Motor neuron (in vitro differentiated cells): ENCODE measurements around the gene CDH4. TPM values are rescaled to one million over a fixed set of nuclear protein-coding genes. Genes with fewer than 3 reads are reported as not detected.
A peak's percentile ranks its signal among the peaks of the same experiment; 100 is the strongest.

Source experiments
- ATAC-seq, 8 experiments: fragments of 200-7000 bp; cut with Tn5 transposase; replicated peaks in 6 of 8; 2 replicates each; pipeline ENCODE4 v1.8.0; 2021; ENCODE audit warnings: mild to moderate bottlenecking in 8 of 8, moderate library complexity in 8 of 8
- H3K27ac ChIP-seq, 2 donors: fragments of 250-450 bp; sonication (Bioruptor Pico); 2 replicates each; pipeline ENCODE4 v1.9.0; 2021; ENCODE audit warnings: antibody characterized with exemption in 2 of 2, mild to moderate bottlenecking in 2 of 2, moderate library complexity in 1 of 2
- H3K4me1 ChIP-seq, 2 donors: fragments of 250-450 bp; sonication (Bioruptor Pico); replicated peaks in 1 of 2; 2 replicates each; pipeline ENCODE4 v1.6.1; 2021; ENCODE audit warnings: antibody characterized with exemption in 2 of 2, mild to moderate bottlenecking in 2 of 2, moderate library complexity in 1 of 2
- H3K4me3 ChIP-seq, 5 donors: fragments of 250-450 bp; sonication (Bioruptor Pico); 2 replicates each; pipeline ENCODE4 v1.9.0; 2021; ENCODE audit warnings: antibody characterized with exemption in 5 of 5, mild to moderate bottlenecking in 5 of 5, moderate library complexity in 4 of 5
- WGBS, 10 experiments: fragments of 450-650 bp; shearing (Covaris generic); methylation state at CpG; one replicate each; pipeline ENCODE4 v1.0.0; 2022; 5-methylcytosine and 5-hydroxymethylcytosine counted together
- in situ Hi-C, 9 experiments: fragments of 400-800 bp; cut with MboI; loops; one replicate each; pipeline ENCODE4 v1.15.0; 2021; ENCODE audit warnings: low sequenced_read_pairs in 9 of 9, low pct_unique_long_range_greater_than_20kb in 2 of 9; ENCODE audit not compliant: unreplicated experiment in 9 of 9
- total RNA-seq, 8 experiments: library from RNA; unstranded; fragments of 300-600 nt; gene quantifications; 2 replicates each; pipeline versions ENCODE4 v1.2.3 to v1.2.4, GENCODE V29; 2022

Gene CDH4
- total RNA-seq, 8 experiments from 2014 or later = 2.4 to 41.6 (median 12.9) TPM

GRCh38 chr20:61919239-61919638 lies 667.2 kb downstream of the CDH4 start:
- Histone ChIP-seq H3K4me3 (no peak overlapping the region), H3K27ac (no peak overlapping the region), H3K4me1 (peaks cover 14 to 24% of the 10 kb centered on the region in 2 donors)
- in situ Hi-C loops = no loop called here
- ATAC-seq = no peak
- WGBS, 10 experiments = 14 to 100% (median 75%) methylated on average over 1 of the region's 6 CpGs; no CpG with 5 or more reads in 6 of the 10 experiments

- Histone ChIP-seq H3K4me1 (peaks cover 14 to 24% of the 10 kb centered on the region in 2 donors), H3K4me3 (no peak overlapping the region), H3K27ac (no peak overlapping the region)
- in situ Hi-C loops = no loop called here
- WGBS, 10 experiments = 60 to 100% (median 84%) methylated on average over 1 to 32 of the region's 42 CpGs
- ATAC-seq = no peak
These were observed 667.8 kb downstream of the CDH4 start for GRCh38 chr20:61919675-61920365.

GRCh38 chr20:61922411-61922810 lies 670.4 kb downstream of the CDH4 start:
- WGBS, 10 experiments = 35 to 100% (median 91%) methylated on average over 1 to 4 of the region's 8 CpGs; no CpG with 5 or more reads in 4 of the 10 experiments
- Histone ChIP-seq H3K27ac (no peak overlapping the region), H3K4me3 (no peak overlapping the region), H3K4me1 (peaks cover 12 to 17% of the 10 kb centered on the region in 2 donors)
- no peak for ATAC-seq
- in situ Hi-C loops = no loop called here

DNA sequence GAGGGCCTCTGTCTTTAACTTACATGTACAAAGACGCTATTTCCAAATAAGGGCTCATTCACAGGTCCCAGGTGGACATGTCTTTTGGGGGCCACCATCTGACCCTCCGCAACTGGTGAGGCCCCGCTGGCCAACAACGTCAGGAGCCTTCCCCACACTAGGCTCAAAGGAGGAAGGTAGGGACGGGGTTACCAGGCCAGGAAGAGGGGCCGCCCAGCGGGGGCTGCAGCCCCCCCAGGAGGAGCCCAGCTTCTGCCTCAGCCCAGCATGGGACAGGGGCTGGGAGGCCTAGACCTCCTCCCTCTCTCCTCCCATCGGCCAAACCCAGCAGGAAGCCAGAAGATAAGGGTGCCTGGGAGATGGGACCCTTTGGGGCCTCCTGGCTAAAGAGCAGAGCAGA lies 670.9 kb downstream of the CDH4 start:
- WGBS, 10 experiments = 80 to 100% (median 100%) methylated on average over 1 of the region's 8 CpGs; no CpG with 5 or more reads in 6 of the 10 experiments
- in situ Hi-C loops = no loop called here
- H3K4me3 ChIP-seq = no peak overlapping the region
- H3K4me1 ChIP-seq = peaks cover 9 to 14% of the 10 kb centered on the region in 2 donors
- ATAC-seq = peak in 1 of 8 experiments; percentile 5
- no peak overlapping the region for H3K27ac ChIP-seq

DNA sequence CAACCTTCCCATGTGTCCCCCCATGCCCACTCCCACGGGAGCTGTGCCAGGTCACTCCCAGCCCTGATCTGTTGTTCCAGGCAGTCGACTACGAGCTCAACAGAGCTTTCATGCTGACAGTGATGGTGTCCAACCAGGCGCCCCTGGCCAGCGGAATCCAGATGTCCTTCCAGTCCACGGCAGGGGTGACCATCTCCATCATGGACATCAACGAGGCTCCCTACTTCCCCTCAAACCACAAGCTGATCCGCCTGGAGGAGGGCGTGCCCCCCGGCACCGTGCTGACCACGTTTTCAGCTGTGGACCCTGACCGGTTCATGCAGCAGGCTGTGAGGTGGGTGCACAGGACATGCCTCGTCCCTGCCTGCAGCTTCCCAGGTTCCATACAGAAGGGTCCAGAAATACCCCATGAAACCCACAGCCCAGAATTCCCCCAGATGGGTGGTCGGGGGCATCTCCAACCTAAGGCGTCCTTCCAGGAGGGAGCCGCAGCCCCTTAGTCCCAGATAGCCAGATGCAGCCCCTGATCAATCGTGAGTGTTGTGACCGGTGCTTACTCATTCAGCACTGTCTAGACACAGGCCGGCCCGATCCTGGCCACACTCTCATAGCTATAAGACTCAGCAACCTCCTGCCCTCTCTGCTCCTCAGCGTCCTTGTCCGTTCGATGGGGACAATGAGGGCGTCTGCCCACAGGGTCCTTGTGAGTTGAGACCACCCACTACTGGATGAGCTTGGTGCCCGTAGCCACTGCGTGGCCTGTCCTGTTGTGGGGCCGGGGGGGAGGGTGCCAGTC lies 671.5 kb downstream of the CDH4 start:
- ATAC-seq = peak in 3 of 8 experiments; percentile 8 to 23 (median 18)
- Histone ChIP-seq H3K27ac (no peak overlapping the region), H3K4me3 (no peak overlapping the region), H3K4me1 (peaks cover 3 to 8% of the 10 kb centered on the region in 2 donors)
- in situ Hi-C loops = no loop called here
- WGBS, 10 experiments = 50 to 100% (median 95%) methylated on average over 1 to 8 of the region's 28 CpGs; no CpG with 5 or more reads in 3 of the 10 experiments

- in situ Hi-C loops = no loop called here
- H3K4me1 ChIP-seq = peaks cover 0 to 4% of the 10 kb centered on the region in 2 donors
- WGBS, 10 experiments = 90 to 100% methylated on average over 1 to 2 of the region's 19 CpGs; no CpG with 5 or more reads in 8 of the 10 experiments
- no peak overlapping the region for H3K27ac ChIP-seq
- H3K4me3 ChIP-seq = no peak overlapping the region
- ATAC-seq = peak in 4 of 8 experiments; percentile 15 to 41 (median 21)
These were observed 672.3 kb downstream of the CDH4 start for GRCh38 chr20:61924211-61924857.

- no peak for ATAC-seq
- no peak overlapping the region for H3K4me3 ChIP-seq
- in situ Hi-C loops = no loop called here
- no peak overlapping the region for H3K27ac ChIP-seq
- 58 to 100% (median 85%) methylated on average over 1 to 7 of the region's 32 CpGs; no CpG with 5 or more reads in 6 of the 10 experiments for WGBS, 10 experiments
- H3K4me1 ChIP-seq = peaks cover 0 to 4% of the 10 kb centered on the region in 2 donors
These were observed 672.9 kb downstream of the CDH4 start for GRCh38 chr20:61924858-61925554.

DNA sequence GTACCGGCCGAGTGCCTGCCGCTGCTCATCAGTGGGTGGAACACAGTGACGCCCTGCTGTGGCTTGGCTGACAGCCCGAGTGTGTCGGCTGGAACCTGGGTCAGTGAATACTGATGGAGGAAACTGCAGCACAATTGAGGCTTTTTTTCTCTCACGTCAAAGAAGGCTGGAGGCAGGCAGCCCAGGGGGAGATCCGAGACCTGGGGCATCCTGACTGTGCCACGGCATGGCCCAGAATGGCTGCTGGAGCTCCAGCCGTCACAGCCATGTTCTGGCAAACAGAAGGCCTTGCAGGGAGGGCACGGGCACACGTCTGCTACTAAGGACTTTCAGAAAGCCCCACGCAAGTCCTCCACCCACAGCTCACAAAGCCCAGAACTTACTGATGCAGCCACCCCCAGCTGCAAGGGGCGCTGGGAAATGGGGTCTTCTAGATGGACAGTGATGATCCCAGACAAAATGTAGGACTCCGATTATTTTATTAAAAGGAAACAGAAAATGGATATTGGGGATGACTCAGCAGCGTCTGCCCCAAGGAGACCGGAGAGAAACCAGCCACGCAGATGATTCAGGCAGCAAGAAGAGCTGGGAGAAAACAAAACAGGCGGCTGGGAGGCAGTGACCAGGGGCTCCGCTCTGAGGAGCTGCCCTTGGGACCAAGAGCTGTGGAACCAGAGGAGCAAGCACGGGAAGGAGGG lies 673.6 kb downstream of the CDH4 start:
- peaks cover 0 to 4% of the 10 kb centered on the region in 2 donors for H3K4me1 ChIP-seq
- in situ Hi-C loops = no loop called here
- peak in 3 of 8 experiments; percentile 57 to 96 (median 94) for ATAC-seq
- WGBS, 10 experiments = 0 to 89% (median 57%) methylated on average over 1 to 9 of the region's 21 CpGs; no CpG with 5 or more reads in 4 of the 10 experiments
- H3K27ac ChIP-seq = no peak overlapping the region
- H3K4me3 ChIP-seq = no peak overlapping the region

DNA sequence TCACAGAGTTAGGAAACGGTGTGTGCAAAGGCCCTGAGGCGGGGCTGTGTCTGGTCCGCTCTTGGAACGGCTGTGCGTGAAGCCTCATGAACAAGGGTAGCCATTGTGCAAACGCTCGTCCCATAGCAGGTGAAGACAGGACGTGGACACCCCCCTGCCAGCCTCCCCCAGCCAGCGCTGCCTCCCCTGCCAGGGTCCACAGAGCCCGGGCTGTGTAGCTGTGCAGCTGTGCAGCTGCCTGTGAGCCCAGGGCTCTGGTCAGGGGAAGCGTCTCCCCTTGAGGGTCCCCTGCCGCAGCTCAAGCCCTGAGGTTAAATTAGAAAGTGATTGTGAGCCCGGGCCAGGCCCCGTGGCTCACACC lies 674.2 kb downstream of the CDH4 start:
- H3K27ac ChIP-seq = no peak overlapping the region
- ATAC-seq = no peak
- WGBS, 10 experiments = 0 to 100% (median 60%) methylated on average over 1 to 3 of the region's 14 CpGs; no CpG with 5 or more reads in 5 of the 10 experiments
- H3K4me1 ChIP-seq = peaks cover 0 to 4% of the 10 kb centered on the region in 2 donors
- no peak overlapping the region for H3K4me3 ChIP-seq
- in situ Hi-C loops = no loop called here

GRCh38 chr20:61926796-61927192 lies 674.7 kb downstream of the CDH4 start:
- H3K27ac ChIP-seq = no peak overlapping the region
- H3K4me1 ChIP-seq = peaks cover 0 to 2% of the 10 kb centered on the region in 2 donors
- 73 to 98% (median 95%) methylated on average over 3 to 14 of the region's 23 CpGs; no CpG with 5 or more reads in 2 of the 10 experiments for WGBS, 10 experiments
- no peak overlapping the region for H3K4me3 ChIP-seq
- ATAC-seq = no peak
- in situ Hi-C loops = no loop called here

DNA sequence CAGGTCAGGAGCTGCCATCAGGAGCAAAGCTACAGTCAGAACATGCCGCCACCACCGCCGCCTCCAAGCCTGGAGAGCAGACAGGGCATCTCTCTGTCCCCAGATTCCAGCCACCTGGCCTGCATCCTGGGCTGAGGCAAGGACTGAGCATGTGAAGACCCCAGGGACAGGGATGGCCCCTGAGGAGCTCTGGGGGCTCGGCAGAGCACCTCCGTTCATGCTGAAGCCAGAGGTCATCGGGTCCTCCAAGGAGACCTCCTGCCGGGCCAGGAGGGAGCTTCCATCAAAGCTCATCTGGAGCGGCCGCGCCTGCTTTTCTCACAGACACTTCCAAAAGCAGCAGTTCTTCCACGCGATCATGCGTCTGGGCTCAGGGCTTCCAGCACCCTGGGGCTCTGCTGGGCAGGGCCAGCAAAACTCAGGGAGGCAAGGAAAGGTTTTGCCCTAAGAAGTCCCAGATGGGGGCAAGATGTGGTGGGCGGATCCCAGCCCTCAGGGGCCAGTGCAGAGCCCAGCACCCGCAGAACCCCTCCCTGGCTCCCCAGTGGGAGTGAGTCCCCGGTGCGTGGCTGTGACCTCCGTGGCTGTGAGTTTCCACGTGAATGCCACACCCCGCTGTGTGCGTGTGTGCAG lies 675.2 kb downstream of the CDH4 start:
- 48 to 87% (median 78%) methylated on average over 4 to 8 of the region's 21 CpGs; no CpG with 5 or more reads in 5 of the 10 experiments for WGBS, 10 experiments

More for the DNA sequence above, 675.2 kb downstream of the CDH4 start:
- no peaks in the 10 kb centered on the region for H3K4me1 ChIP-seq
- no peak overlapping the region for H3K27ac ChIP-seq
- no peak for ATAC-seq
- no peak overlapping the region for H3K4me3 ChIP-seq
- in situ Hi-C loops = no loop called here
